H9 (cell line): ENCODE results near the gene COPS8. TPM values are rescaled to one million over a fixed set of nuclear protein-coding genes. Genes with fewer than 3 reads are reported as not detected.

Experiments
- DNase-seq: peaks from one replicate; pipeline ENCODE4 v3.0.0-alpha.2; 2017
- H2AFZ ChIP-seq: one replicate; pipeline ENCODE4 v1.6.1; 2013; ENCODE audit warnings: mild to moderate bottlenecking, low read length, control low read depth, moderate library complexity
- H2AK5ac ChIP-seq: 2 replicates; pipeline ENCODE4 v1.6.1; 2013; ENCODE audit warnings: low read length, control low read depth, mixed read lengths; ENCODE audit not compliant: insufficient read length
- H2BK120ac ChIP-seq: one replicate; pipeline ENCODE4 v1.6.1; 2013; ENCODE audit warnings: low read depth, mild to moderate bottlenecking, low read length, control low read depth, inconsistent platforms; ENCODE audit not compliant: poor library complexity, severe bottlenecking
- H2BK12ac ChIP-seq: 2 replicates; pipeline ENCODE4 v1.6.1; 2013; ENCODE audit warnings: low read length, control low read depth, mixed read lengths, low read depth; ENCODE audit not compliant: insufficient read length
- H2BK15ac ChIP-seq: 2 replicates; pipeline ENCODE4 v1.6.1; 2013; ENCODE audit warnings: low read depth, low read length, control low read depth
- H2BK20ac ChIP-seq: one replicate; pipeline ENCODE4 v1.6.1; 2013; ENCODE audit warnings: low read depth, mild to moderate bottlenecking, low read length, control low read depth, inconsistent platforms; ENCODE audit not compliant: poor library complexity, severe bottlenecking
- H2BK5ac ChIP-seq: 2 replicates; pipeline ENCODE4 v1.6.1; 2013; ENCODE audit warnings: low read length, control low read depth, mixed read lengths; ENCODE audit not compliant: insufficient read length
- H3K14ac ChIP-seq: 2 replicates; pipeline ENCODE4 v1.6.1; 2013; ENCODE audit warnings: low read length, control low read depth; ENCODE audit not compliant: insufficient read depth
- H3K18ac ChIP-seq: 2 replicates; pipeline ENCODE4 v1.6.1; 2013; ENCODE audit warnings: low read depth, mild to moderate bottlenecking, mixed read lengths, low read length, control low read depth; ENCODE audit not compliant: insufficient read length
- H3K23ac ChIP-seq: 2 replicates; pipeline ENCODE4 v1.6.1; 2013; ENCODE audit warnings: low read length, control low read depth, mixed read lengths, low read depth; ENCODE audit not compliant: insufficient read length
- H3K23me2 ChIP-seq: 2 replicates; pipeline ENCODE4 v1.6.1; 2013; ENCODE audit warnings: low read depth, mild to moderate bottlenecking, mixed read lengths, low read length, control low read depth; ENCODE audit not compliant: insufficient read length, poor library complexity, severe bottlenecking
- H3K27ac ChIP-seq: 2 replicates; pipeline ENCODE4 v1.5.1; 2013; ENCODE audit warnings: low read length, control low read depth, mixed read lengths, low read depth; ENCODE audit not compliant: insufficient read length
- H3K27me3 ChIP-seq: 2 replicates; pipeline ENCODE4 v1.6.1; 2013; ENCODE audit warnings: low read length, control low read depth, inconsistent platforms; ENCODE audit not compliant: insufficient read depth
- H3K4ac ChIP-seq: 2 replicates; pipeline ENCODE4 v1.6.1; 2013; ENCODE audit warnings: low read depth, mild to moderate bottlenecking, control low read depth, inconsistent platforms, low read length, moderate library complexity
- H3K4me1 ChIP-seq: 2 replicates; pipeline ENCODE4 v1.6.1; 2013; ENCODE audit warnings: low read length, control low read depth, inconsistent platforms; ENCODE audit not compliant: insufficient read depth
- H3K4me2 ChIP-seq: 2 replicates; pipeline ENCODE4 v1.6.1; 2013; ENCODE audit warnings: low read length, control low read depth, mixed read lengths; ENCODE audit not compliant: insufficient read length, insufficient read depth
- H3K56ac ChIP-seq: 2 replicates; pipeline ENCODE4 v1.6.1; 2013; ENCODE audit warnings: low read depth, mild to moderate bottlenecking, mixed read lengths, low read length, control low read depth; ENCODE audit not compliant: insufficient read length
- H3K79me1 ChIP-seq: 2 replicates; pipeline ENCODE4 v1.6.1; 2013; ENCODE audit warnings: low read depth, mild to moderate bottlenecking, moderate library complexity, low read length, control low read depth, inconsistent platforms; ENCODE audit not compliant: insufficient read depth, poor library complexity, severe bottlenecking
- H3K79me2 ChIP-seq: 2 replicates; pipeline ENCODE4 v1.6.1; 2013; ENCODE audit warnings: low read length, control low read depth, inconsistent platforms; ENCODE audit not compliant: insufficient read depth
- H3K9ac ChIP-seq: 2 replicates; pipeline ENCODE4 v1.6.1; 2013; ENCODE audit warnings: low read length, control low read depth, mixed read lengths; ENCODE audit not compliant: insufficient read length; ENCODE audit errors: extremely low read depth
- H3K9me3 ChIP-seq: one replicate; pipeline ENCODE4 v1.6.1; 2013; ENCODE audit warnings: low read depth, low read length, inconsistent platforms; ENCODE audit not compliant: control insufficient read depth
- H3T11ph ChIP-seq: one replicate; pipeline ENCODE4 v1.6.1; 2013; ENCODE audit warnings: mild to moderate bottlenecking, low read length, control low read depth, inconsistent platforms
- H4K20me1 ChIP-seq: one replicate; pipeline ENCODE4 v1.6.1; 2013; ENCODE audit not compliant: control insufficient read depth, insufficient read length, insufficient read depth
- H4K5ac ChIP-seq: 2 replicates; pipeline ENCODE4 v1.6.1; 2013; ENCODE audit warnings: low read depth, mild to moderate bottlenecking, mixed read lengths, low read length, control low read depth; ENCODE audit not compliant: insufficient read length
- H4K8ac ChIP-seq: replicated peaks from 2 replicates; pipeline ENCODE4 v1.6.1; 2013; ENCODE audit warnings: low read length, control low read depth, mixed read lengths, low read depth; ENCODE audit not compliant: insufficient read length
- H4K91ac ChIP-seq: 2 replicates; pipeline ENCODE4 v1.6.1; 2013; ENCODE audit warnings: low read depth, mild to moderate bottlenecking, moderate library complexity, mixed read lengths, low read length, control low read depth; ENCODE audit not compliant: insufficient read length
- H3K27ac Mint-ChIP-seq, 3 experiments: 2 replicates in 2 of 3; 3 replicates in 1 of 3; pipeline ENCODE4 v1.8.0; 2020 to 2021; ENCODE audit warnings: mixed read lengths in 3 of 3, mild to moderate bottlenecking in 1 of 3, moderate library complexity in 1 of 3
- H3K27me3 Mint-ChIP-seq: 2 replicates; pipeline ENCODE4 v1.8.0; 2021; ENCODE audit warnings: low read depth, mild to moderate bottlenecking, moderate library complexity, mixed read lengths
- H3K36me3 Mint-ChIP-seq, 3 experiments: 2 replicates in 2 of 3; 3 replicates in 1 of 3; pipeline ENCODE4 v1.8.0; 2020 to 2021; ENCODE audit warnings: low read depth in 3 of 3, mixed read lengths in 3 of 3; ENCODE audit not compliant: insufficient read depth in 1 of 3
- H3K4me1 Mint-ChIP-seq, 2 experiments: 2 replicates each; pipeline ENCODE4 v1.8.0; 2020; ENCODE audit warnings: mixed read lengths in 2 of 2
- H3K4me3 Mint-ChIP-seq, 2 experiments: 2 replicates in 1 of 2; 3 replicates in 1 of 2; pipeline ENCODE4 v1.8.0; 2020 to 2021; ENCODE audit warnings: mild to moderate bottlenecking in 2 of 2, mixed read lengths in 2 of 2, moderate library complexity in 1 of 2
- H3K9me3 Mint-ChIP-seq, 2 experiments: 2 replicates in 1 of 2; 3 replicates in 1 of 2; pipeline ENCODE4 v1.8.0; 2020; ENCODE audit warnings: mild to moderate bottlenecking in 2 of 2, mixed read lengths in 2 of 2, moderate library complexity in 1 of 2
- CTCF ChIP-seq: fragments of 200-600 bp; sonication (generic); conservative IDR thresholded peaks from 3 replicates; pipeline ENCODE4 v1.8.0; 2021; ENCODE audit warnings: antibody characterized with exemption, mild to moderate bottlenecking
- WGBS: extraction: QIAGEN DNeasy Blood & Tissue Kit; methylation state at CpG from one replicate; pipeline ENCODE4 v1.1.7; 2013; ENCODE audit warnings: missing lambda C conversion rate, low lambda C conversion rate, mixed read lengths; ENCODE audit not compliant: insufficient read length; ENCODE audit errors: extremely low coverage; 5-methylcytosine and 5-hydroxymethylcytosine counted together
- total RNA-seq: library from RNA; stranded (reverse); gene quantifications from 2 replicates; pipeline ENCODE4 v1.2.1, GENCODE V29; 2021

COPS8 gene
- total RNA-seq, 1 experiment from 2014 or later = 65.2 TPM

DNA sequence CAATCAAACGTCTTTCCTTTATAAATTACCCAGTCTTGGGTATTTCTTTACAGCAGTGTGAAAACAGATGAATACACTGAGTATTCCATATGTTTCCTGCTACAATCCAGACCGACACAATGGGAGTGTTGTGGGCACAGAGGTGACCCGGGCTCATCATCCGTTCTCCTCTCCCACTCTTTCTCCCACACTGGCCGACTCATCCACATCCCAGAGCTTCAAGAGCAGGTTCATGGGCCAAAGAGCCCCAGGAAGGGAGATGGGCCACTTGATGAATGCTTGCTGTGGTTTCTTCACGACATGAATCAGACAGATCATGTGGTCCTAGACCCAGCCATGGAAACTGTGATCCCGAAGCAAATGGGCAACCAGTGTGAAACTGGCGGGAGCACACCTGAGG lies 4.1 kb upstream of the COPS8 start:
- TF ChIP-seq CTCF = no peak
- no peak overlapping the region for H3K14ac ChIP-seq
- no peak overlapping the region for H3K27ac Mint-ChIP-seq
- no peak overlapping the region for H2BK120ac ChIP-seq
- peaks cover 10 to 11% of the 10 kb centered on the region in 2 experiments for H3K4me1 Mint-ChIP-seq
- no peak overlapping the region for H2AFZ ChIP-seq
- H3K23ac ChIP-seq = no peak overlapping the region
- no peak overlapping the region for H2AK5ac ChIP-seq
- no peak overlapping the region for H4K8ac ChIP-seq
- H3T11ph ChIP-seq = no peak overlapping the region
- H2BK15ac ChIP-seq = no peak overlapping the region
- H3K4me3 Mint-ChIP-seq = no peak overlapping the region
- H2BK12ac ChIP-seq = no peak overlapping the region
- no peak overlapping the region for H3K4ac ChIP-seq
- no peaks in the 10 kb centered on the region; the same call in 1 of the 2 replicates for H3K27me3 Mint-ChIP-seq
- H3K9ac ChIP-seq = no peak overlapping the region
- no peak for DNase-seq
- no peaks in the 10 kb centered on the region for H3K27me3 ChIP-seq
- H2BK5ac ChIP-seq = no peak overlapping the region
- H3K56ac ChIP-seq = no peak overlapping the region
- no peak overlapping the region for H3K4me2 ChIP-seq
- peaks cover 0 to 2% (median 0%) of the 10 kb centered on the region in 3 experiments; a peak in 2 of 7 replicates for H3K36me3 Mint-ChIP-seq
- no peak overlapping the region for H3K18ac ChIP-seq
- peaks cover 3% of the 10 kb centered on the region for H3K79me1 ChIP-seq
- no peak overlapping the region for H4K91ac ChIP-seq
- WGBS = no CpG with 5 or more reads among the region's 8 CpGs
- H3K9me3 ChIP-seq = no peaks in the 10 kb centered on the region
- H4K5ac ChIP-seq = no peak overlapping the region
- H3K23me2 ChIP-seq = peaks cover 6% of the 10 kb centered on the region
- peaks cover 3% of the 10 kb centered on the region in 2 experiments; a peak in 3 of 5 replicates for H3K9me3 Mint-ChIP-seq
- no peak overlapping the region for H2BK20ac ChIP-seq
- peaks cover 6% of the 10 kb centered on the region; the same call in 1 of the 2 replicates for H3K79me2 ChIP-seq
- H3K27ac ChIP-seq = no peak overlapping the region
- H4K20me1 ChIP-seq = no peaks in the 10 kb centered on the region
- H3K4me1 ChIP-seq = no peaks in the 10 kb centered on the region; the same call in 1 of the 2 replicates
